Stimulated activated CD8-positive, alpha-beta memory T cell treated with anti-CD3 and anti-CD28 coated beads, Interleukin-12 subunit alpha, Interleukin-12 subunit beta, amount 100 ng/mL, for 24 hours (primary cell): ENCODE data around the gene ADAMTS6.
"Not testable (repeated sequence)": the region's sequence is repeated elsewhere in the genome, so short reads cannot be mapped to it uniquely, and the experiment has no call there.

Experiments
- DNase-seq: peaks from one replicate; pipeline ENCODE4 v3.0.0-alpha.2; 2020; ENCODE audit errors: extremely low read depth

The ADAMTS6 gene

DNA sequence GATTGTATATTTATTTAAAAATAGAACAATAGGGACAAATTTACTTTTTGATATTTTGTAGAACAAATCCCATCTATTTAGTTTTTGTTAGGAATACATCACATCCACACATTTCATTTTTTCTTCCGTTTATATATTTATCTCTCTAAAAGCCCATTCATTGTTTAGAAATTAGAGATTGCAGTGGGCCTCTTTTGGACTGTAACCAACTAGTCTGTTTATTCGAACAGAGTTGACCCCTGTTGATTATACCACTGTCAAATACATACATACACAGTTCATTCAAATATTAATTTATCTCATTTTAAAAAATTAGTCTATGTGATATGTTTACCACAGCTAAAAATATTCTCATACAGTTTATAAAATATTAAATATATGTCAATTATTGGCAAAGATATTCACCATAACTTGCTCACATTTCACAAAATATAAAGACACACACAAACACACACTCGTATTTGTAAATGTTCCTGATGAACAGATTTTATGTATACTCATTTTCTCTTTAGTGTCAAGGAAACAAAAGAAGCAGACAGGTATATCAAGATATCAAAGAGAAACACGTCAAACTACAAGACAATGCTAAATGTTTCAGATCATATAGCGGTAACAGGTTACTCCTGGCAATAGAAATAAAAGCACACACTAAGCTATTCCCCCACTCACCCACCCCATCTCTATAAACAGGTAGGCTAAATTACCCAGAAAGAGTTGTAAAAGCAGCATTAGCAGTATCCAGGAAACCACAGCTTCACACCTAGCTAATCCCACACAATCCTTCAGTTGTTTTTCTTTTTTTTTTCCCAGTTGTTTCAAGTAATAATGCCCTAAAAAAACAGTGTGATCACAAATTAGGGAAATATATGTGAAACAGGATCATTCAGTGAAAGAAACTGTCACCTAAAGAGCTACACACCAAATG is 283.9 kb downstream of the ADAMTS6 start:
- DNase-seq = no peak

DNA sequence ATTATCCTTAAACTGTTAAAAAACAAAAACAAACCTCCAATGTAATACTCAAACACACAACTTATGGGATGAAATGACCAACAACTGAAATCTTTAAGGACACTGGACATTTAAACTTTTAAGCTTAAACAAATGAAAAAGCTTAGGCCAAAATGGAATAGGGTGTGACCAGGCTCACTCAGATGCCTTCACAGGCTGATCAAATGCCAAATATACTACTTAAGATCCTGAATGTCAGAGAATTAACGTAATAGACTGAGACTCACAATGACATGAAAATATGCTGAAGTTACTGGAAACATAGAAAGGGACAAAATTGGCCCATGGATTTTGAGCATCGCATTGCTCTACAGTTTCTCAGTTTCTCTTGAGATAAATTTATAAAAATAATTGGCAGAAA is 286.8 kb downstream of the ADAMTS6 start:
- no peak for DNase-seq

DNA sequence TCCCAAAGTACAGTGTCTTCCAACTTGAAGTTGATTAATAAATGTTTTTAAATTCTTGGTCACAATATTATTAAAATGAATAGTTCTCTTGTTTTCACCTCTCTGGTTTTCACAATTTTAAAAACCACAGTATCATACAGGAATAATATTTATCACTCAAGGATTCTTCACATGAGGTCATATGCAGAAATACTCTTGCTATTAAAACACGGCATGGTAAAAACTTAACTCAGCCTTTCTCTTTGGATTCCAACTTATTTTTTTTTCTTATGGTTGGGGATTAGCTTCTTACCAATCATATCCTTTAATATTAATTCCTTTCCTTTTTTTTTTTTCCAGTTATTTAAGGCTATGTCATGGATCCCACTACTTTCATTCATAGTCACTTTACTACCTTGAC is 289.4 kb downstream of the ADAMTS6 start:
- no peak for DNase-seq

DNA sequence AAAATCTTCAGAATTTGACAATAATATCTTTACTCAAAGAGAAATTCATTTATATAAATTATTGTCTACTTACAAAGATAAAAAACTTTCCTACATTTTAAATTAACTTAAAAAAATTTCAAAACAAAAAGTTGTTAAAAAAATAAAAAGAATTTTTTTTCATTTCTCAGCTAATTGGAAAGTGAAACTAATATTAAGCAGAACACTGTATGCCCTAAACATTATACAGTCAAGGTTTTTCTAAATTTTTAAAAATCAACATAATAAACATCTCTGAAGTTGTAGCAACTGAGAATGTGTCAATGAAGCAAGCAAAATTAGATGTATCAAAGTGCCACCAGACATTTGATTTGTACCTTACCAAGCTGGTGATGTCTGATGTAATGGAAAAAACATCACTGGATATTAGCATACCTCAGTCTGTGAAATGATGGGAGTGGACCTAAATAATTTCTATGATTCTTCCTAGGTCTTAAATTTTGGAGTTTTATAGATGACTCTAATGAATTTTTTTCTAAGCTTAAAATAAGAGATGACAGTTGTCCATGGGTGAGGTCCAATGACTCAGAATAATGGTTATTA is 290.1 kb downstream of the ADAMTS6 start:
- DNase-seq = no peak

DNA sequence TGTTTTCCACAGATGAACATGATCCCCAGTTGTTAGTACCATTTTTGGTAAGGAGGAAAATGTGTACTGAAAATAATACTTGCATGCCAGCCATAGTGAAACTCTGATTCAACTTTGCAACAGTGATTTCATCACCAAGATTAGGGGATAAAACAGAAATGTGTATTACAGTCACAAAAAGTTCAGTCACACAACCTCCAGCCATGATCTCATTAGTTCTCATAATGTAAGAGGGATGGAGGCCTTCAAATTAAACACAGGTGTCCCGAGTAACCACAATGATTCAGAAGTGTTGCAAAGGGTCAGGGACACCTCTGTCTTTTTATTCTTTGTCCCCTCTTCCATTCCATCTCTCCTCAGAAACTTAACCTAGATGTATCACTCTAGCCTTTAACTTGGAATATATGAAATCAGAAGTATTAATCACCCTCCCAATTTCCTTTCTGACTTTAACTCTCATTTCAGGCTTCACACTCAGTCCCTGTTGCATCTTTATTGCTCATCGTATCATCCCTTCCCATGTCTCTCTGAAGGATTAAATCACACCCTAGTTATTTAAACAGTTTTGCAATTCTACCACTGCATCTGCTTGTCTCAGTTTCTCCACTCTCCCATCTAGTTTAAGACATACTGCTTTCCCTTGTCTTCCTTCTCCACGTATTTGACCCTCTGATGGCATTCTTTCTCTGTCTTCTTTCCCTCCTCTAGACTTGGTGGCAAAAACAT is 291.2 kb downstream of the ADAMTS6 start:
- no peak for DNase-seq

DNA sequence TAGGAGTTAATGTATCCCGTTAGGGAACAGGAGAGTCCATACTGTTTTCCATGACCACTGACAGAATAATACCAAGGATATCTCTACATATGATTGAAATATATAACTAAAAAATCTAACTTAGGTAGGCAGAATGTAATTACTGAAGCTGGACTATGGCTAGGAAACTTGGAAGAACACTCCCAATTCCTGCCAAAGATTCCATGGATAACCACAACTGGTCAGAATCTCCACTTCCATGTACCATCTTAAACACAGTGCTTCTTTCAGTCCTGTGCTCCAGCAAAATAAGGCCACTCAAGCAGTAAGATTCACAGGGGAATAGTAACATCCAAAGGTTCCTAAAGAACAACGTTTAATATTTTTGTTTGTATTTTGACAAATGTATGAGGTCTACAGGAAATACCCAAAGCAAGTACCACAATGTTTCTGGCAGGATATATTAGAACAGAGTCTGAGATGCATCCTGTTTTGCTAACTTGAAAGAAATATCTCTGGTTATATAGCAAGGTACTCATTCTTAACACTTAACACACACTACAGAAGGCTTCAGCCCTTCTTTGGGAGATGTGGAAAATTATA is 295.0 kb downstream of the ADAMTS6 start:
- no peak for DNase-seq

DNA sequence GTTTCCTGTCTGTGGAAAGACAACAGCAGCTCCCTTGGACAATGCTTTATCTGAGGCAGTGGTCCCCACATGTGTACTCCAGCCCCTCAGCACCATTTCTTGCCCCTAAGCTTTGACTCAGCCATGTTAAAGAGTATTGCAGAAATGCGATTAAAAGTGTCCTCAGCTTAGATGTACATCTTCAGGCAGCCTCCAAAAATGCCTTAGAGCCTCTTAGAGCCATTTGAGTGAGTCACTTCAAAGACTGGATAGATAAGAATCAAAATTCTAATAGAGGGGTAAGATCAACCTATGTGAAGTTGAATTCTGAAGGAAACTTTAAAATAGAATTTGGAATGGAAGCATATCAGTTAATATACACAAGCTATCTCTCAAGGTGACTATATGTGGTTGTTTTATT is 296.3 kb downstream of the ADAMTS6 start:
- DNase-seq = no peak

DNA sequence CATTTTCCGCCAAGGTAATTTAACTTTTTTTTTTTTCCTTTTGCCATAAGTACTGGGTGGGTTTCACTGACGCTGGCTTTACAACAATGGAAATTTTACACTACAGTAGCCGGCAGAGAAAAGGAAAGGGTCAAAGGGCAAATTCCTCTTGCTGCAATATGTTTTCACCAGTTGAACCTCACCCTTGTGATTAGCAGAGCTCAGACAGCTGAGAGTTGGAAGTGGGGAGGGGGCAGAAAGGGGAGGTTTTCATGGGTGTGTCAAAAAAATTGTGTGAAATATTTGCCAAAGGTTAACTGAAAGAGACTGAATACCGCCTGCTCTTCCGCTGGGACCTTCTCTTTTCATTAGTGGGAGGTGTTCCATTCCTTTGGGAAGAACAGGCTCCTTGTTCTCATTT is 296.9 kb downstream of the ADAMTS6 start:
- no peak for DNase-seq

DNA sequence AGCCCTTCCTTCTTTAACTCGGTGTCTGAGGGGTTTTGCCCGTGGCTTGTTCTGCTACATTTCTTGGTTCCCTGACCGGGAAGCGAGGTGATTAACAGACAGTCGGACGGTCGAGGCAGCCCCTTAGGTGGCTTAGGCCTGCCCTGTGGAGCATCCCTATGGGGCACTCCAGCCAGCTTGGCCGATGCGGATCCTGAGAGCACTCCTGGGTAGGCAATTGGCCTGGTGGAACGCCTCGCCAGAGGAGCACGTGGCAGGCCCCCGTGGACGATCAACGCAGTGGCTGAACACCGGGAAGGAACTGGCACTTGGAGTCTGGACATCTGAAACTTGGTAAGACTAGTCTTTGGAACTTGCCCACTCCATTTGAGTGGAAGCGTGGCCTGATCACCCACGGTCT is 307.5 kb downstream of the ADAMTS6 start:
- DNase-seq = not testable (repeated sequence)

DNA sequence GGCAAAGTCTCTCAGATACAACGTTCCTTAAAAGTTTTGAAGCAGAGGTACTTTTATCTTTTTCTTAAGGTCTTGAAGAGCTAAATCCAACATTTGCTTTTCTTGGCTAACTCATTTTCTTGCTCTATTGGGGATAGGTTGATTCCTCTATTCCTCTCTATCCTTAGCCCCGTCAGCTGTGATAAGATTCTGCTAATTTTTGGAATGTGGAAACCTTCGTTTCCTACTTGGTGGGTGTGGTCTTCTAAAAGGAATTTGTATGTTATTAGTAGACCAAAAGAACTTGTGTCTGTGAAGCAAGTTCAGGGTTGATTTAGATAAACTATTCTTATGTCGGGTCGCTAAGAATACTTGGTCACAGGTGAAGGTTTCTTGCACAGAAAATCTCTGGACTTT is 308.6 kb downstream of the ADAMTS6 start:
- no peak for DNase-seq

DNA sequence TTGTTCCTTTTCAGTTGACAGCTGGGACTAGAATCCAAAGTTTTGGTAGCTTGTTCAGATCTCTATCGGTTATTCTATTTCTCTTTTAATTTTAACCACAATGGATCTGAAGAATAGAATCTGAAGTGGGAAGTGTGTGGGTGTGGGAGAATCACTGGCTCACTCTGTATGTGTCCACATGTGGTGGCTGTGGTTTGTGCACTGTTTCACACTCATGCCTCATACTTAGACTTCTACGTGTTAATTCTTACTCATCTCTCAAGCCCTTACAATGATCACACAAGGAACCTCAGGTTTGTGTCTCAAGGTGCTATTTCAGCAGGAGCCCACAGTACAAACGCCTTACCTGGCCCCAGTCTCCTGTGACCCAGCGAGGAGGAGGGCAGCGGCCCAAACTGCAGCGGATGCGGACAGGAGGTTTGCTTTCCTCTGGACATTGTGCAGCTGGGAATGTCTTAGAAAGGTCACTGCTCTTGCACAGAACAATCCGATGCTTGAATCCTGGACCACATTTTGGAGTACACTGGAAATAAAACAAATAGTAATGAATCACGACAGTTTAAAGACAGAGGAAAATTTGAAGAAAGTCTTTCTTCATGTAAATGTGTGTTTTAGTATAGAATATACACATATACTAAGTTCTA is 309.1 kb downstream of the ADAMTS6 start:
- DNase-seq = peak; percentile 38

DNA sequence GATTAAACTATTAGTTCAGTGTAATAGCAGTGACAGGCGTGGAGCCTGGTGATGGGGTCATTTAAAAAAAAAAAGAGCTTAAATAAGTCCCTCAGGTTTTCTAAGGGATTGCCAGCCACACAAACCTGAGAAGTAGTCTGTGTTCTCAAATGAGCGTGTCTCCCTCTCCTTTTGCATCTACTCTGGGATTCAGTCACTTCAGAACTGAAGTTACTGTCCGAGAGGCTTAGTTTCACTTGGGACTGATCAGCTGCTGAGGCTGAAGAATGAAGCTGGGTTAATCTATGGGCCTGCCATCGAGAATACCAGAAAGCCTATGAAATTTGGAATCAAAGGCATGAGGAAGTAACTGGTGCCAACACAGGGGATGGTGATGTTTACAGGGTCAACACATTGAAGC is 310.1 kb downstream of the ADAMTS6 start:
- no peak for DNase-seq

DNA sequence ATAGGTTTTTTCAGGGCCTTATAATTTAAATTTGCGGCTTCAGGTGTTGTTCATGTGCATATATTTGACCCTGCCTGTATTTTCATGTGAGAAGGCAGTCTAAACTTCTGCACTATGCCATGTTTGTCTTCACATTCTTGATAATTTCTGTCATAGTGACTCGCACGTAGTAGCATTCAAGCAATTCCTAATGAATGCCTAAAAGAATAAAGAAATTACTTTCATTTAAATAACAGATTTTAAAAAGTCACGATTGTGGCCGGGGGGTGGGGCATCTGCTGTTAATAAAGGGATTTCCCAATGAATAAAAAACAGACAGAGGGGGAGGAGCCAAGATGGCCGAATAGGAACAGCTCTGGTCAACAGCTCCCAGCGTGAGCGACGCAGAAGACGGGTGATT is 318.0 kb downstream of the ADAMTS6 start:
- DNase-seq = no peak

DNA sequence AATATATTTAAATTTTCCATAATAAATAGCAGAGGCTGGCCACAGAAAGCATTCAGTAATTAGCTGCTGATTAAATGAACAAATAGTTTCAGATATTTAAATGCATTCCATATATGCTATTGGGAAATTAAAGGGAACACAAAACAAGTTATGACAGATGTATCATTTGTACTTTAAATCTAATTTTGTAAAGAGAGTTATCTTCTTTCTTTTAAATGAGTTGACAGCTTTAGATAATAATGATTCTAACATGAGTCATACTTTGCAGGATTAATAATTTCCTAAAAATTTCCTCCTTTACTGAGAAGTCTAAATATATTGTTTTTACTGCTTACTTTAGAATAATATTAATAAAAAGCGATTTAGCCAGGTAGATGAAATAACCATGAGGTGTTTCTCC is 320.1 kb downstream of the ADAMTS6 start:
- DNase-seq = no peak

DNA sequence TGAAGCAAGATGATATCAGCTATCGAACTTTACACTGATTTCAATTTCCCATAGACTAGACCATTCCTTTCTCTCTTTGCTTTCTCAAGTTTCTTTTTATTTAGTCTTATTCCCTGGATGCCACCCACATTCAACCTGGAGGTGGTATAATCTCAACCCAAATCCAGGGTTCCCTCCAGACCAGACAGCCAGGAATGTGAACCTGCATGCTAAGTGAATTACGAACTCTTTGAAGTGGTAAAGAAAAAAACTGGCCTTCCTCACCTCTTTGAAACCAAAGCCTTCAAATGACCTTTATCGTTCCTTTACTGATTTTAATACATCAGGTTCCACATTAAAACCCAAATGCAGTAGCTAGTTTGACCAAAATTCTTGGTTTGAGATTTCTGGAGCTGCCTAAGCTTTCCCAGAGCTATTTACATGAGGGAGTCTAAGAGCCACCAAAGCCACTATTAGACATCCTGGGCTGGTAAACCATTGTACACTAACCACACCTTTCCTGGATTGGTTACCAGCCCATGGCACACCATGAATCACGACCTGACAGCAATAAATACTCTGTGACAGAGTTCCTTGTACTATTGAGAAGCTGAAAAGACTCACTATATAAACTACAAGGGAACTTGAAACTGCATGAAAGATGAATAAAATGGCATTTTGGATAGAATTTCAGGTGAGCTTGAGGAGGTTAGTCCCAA is 323.7 kb downstream of the ADAMTS6 start:
- no peak for DNase-seq

DNA sequence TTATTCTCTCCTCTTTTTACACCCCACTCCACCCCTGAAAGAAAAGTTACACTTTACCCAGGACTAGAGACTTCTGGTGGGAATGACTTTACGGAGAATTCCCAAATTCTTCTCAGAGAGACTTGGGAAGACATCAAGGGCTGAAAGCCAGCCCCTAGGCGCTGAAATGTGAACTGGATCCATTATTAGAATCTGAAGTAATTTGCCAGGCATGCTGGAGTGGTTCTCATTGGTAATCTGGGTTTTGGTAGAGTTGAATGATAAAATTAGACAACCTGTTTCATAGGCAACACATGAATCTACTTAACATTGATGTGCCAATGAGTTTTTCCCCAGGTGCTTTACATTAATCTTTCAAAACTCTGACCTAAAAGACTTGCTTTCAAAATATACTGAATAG is 324.8 kb downstream of the ADAMTS6 start:
- DNase-seq = no peak

DNA sequence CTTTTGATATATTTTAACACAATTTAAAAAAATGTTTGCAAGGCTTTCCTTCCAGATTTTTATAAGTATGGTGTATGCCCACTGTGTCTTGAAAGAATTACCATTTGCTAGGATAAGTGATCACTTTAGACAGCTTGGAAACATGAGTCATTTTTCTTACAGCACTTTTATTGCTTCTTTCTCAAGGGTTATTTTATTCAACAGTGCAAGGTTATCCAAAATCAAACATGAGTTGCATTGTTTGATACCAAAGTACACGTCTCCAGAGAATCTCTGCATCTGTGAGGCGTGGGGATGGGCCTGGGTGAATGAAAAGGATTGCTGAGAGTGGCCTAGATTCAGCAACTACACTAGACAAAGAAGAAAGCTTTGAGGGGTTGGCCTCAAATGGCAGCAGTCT is 329.6 kb downstream of the ADAMTS6 start:
- no peak for DNase-seq

DNA sequence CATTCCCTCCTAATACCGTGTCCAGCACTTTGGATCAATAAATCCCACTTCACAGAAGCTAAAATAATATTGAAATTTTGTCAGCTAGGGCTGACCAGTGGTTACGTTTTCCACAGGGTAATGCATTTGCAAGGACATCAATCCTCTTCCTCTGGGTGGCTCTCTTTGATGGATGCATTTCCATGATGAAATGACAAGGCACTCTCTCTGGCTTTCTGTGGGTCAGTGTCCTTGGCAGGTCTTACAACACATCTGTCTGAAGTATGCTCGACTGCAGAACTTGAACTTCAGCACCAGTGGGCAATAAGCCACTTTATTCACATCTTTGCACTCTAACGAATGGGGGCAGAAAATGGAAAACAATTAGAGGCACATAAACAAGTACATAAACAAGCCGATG is 330.1 kb downstream of the ADAMTS6 start:
- no peak for DNase-seq

DNA sequence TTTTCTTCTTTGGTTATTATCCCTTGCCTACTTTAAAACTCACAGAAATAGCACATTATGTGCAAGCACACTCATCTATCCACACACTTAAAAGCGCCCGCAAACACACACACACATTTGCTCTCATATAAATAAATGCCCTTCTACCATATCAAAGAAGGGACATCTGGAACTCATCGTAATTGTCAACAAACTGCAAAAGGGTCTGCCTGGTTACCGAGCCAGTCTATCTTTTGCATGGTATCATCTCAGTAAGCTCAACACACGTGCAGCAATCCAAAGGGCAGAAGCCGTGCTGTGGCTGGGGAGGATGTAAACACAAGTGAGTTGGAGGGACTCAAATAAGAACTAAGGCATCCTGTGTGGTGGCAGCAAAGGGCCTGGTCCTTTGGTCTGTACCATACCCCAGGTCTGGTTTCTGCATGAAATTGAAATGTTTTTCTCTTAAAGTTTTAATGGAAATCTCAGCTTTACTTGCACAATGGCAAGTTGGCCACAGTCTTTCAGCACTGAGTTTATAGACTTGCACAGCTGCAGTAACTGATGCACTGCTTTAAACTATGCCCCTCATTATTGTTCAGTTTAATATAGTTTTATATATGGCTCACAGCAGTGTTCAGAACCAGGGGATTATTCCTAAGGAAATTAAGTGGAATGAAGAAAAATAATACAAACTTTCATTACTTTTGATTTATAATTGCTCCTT is 331.0 kb downstream of the ADAMTS6 start:
- no peak for DNase-seq

DNA sequence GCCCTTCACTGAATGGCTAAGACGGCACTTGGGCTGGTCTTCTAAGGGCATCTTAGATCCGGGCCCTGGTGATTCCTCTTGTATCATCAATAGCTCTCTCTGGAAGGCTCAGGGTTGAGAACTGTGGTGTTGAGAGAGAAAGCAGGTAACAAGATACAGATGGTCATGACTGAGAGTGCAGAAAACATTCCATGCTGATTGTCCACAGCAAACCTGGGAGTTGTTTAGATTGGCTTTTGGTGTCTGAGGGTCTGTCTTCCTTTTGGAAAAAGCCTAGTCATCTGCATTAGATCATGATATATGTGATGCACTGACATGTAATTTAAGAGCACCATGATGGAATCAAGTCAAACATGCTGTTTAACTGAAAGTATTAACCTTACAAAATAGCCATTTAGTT is 331.9 kb downstream of the ADAMTS6 start:
- no peak for DNase-seq
